ENCODE measurements around the gene TMCO5A. TPM values are rescaled to one million over a fixed set of nuclear protein-coding genes. Genes with fewer than 3 reads are reported as not detected.
A peak's percentile ranks its signal among the peaks of the same experiment; 100 is the strongest.
"Not testable (repeated sequence)": the region's sequence is repeated elsewhere in the genome, so short reads cannot be mapped to it uniquely, and the experiment has no call there.

TMCO5A gene
- total and polyA plus RNA-seq, 4 donors, result not detected

DNA sequence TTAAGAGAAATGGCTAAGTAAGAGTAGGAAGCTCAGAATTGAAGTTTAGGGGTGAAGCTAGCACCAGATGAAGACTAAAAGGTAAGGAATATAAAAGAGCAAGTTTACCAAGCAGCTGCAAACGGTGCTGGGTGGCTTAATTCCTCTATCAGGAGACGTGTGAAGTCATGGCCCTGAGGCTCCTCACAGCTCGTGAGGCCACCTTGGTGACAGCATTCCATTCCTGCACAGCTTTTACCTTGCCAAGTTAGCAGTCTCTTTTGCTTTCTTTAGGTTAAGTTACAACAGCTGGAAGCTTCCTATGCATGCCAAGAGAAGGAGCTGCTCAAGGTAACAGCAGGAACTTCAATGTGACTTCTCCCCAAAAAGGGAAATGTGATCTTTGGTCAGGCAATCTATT lies 6.4 kb downstream of the TMCO5A start:
- H3K4me3 ChIP-seq (ENCODE audit: low read length in 2 of 2), result no peak overlapping the region
- H3K4me1 ChIP-seq (ENCODE audit: control insufficient read depth in 1 of 2, insufficient read depth in 2 of 2, low read length in 2 of 2), result no peaks in the 10 kb centered on the region
- no peaks in the 10 kb centered on the region for H3K9me3 ChIP-seq (ENCODE audit: control insufficient read depth, low read length)
- no peaks in the 10 kb centered on the region for H3K36me3 ChIP-seq (ENCODE audit: control insufficient read depth in 1 of 2, insufficient read depth in 2 of 2, low read length in 1 of 2)
- WGBS, 2 donors, result 15 to 16% methylated on average over 3 of the region's 3 CpGs
- H3K27me3 ChIP-seq (ENCODE audit: control insufficient read depth in 1 of 2, insufficient read depth in 2 of 2, low read length in 1 of 2), result no peaks in the 10 kb centered on the region
- DNase-seq (no peak), ATAC-seq (ENCODE audit: low FRiP score) (no peak)
- intact Hi-C loops (cut with DNase I), result no loop called here
- no peak overlapping the region for H3K27ac ChIP-seq (ENCODE audit: low read depth in 1 of 2, low read length in 2 of 2)

DNA sequence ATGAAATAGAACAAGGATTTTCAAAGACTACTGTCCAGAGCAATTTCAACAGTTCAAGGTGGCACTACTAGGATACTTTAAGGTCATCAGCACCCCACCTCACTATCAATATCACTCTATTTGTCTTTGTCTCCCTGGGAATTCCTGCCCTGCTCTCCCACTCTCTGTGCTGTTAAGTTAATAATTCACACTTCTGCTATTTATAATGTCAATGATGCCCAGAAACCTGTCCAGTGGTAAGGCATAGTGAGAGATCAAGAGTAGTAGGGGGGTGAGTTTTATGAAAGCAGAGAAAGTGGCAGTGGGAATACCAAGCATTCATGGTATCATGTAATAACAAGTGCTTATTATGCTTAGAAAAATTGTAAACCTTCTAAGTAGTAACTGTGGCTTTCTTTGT lies 7.3 kb downstream of the TMCO5A start:
- Histone ChIP-seq H3K9me3 (ENCODE audit: control insufficient read depth, low read length) (no peaks in the 10 kb centered on the region), H3K27ac (ENCODE audit: low read depth in 1 of 2, low read length in 2 of 2) (no peak overlapping the region), H3K36me3 (ENCODE audit: control insufficient read depth in 1 of 2, insufficient read depth in 2 of 2, low read length in 1 of 2) (no peaks in the 10 kb centered on the region), H3K4me1 (ENCODE audit: control insufficient read depth in 1 of 2, insufficient read depth in 2 of 2, low read length in 2 of 2) (no peaks in the 10 kb centered on the region), H3K4me3 (ENCODE audit: low read length in 2 of 2) (no peak overlapping the region), H3K27me3 (ENCODE audit: control insufficient read depth in 1 of 2, insufficient read depth in 2 of 2, low read length in 1 of 2) (no peaks in the 10 kb centered on the region)
- ATAC-seq (ENCODE audit: low FRiP score), result no peak
- intact Hi-C loops (cut with DNase I), result no loop called here
- DNase-seq, result no peak

DNA sequence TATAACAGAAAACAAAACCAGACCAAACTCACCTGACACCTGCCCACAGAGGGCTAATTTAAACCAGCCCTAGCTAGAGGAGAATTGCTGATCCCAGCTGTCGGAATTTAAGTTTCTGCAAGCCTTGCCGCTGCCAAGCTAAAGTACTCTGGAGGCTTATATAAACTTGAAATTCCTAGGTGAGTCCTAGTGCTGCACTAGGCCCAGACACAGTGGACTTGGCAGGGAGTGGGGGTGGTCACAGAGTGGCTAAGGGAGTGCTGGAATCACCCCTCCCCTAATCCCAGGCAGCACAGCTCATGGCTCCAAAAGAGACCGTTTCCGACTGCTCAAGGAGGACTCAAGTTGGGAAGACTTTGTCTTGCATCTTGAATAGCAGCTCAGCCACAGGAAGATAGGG lies 17.6 kb downstream of the TMCO5A start:
- intact Hi-C loops (cut with DNase I), result no loop called here
- WGBS, 2 donors, result 72 to 78% methylated on average over 4 of the region's 4 CpGs
- no peak for ATAC-seq (ENCODE audit: low FRiP score)

DNA sequence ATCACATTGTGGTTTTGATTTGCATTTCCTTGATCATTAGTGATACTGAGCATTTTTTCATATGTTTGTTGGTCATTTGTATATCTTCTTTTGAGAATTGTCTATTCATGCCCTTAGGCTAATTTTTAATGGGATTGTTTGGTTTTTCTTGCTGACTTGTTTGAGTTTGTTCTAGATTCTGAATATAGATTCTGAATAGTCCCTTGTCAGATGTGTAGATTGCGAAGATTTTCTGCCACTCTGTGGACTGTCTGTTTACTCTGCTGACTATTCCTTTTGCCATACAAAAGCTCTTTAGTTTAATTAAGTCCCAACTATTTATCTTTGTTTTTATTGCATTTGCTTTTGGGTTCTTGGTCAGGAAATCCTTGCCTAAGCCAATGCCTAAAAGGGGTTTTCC lies 26.3 kb downstream of the TMCO5A start:
- WGBS, 2 donors, result 78 to 88% methylated on average over 1 of the region's 1 CpG
- H3K4me3 ChIP-seq (ENCODE audit: low read length in 2 of 2); H3K4me1 ChIP-seq (ENCODE audit: control insufficient read depth in 1 of 2, insufficient read depth in 2 of 2, low read length in 2 of 2); H3K36me3 ChIP-seq (ENCODE audit: control insufficient read depth in 1 of 2, insufficient read depth in 2 of 2, low read length in 1 of 2); H3K27me3 ChIP-seq (ENCODE audit: control insufficient read depth in 1 of 2, insufficient read depth in 2 of 2, low read length in 1 of 2); H3K9me3 ChIP-seq (ENCODE audit: control insufficient read depth, low read length); ATAC-seq (ENCODE audit: low FRiP score); DNase-seq; H3K27ac ChIP-seq (ENCODE audit: low read depth in 1 of 2, low read length in 2 of 2); intact Hi-C loops (cut with DNase I): not testable (repeated sequence)

More for the DNA sequence above, 17.6 kb downstream of the TMCO5A start:
- no peak overlapping the region for H3K27ac ChIP-seq (ENCODE audit: low read depth in 1 of 2, low read length in 2 of 2)
- H3K4me1 ChIP-seq (ENCODE audit: control insufficient read depth in 1 of 2, insufficient read depth in 2 of 2, low read length in 2 of 2), result no peaks in the 10 kb centered on the region
- H3K27me3 ChIP-seq (ENCODE audit: control insufficient read depth in 1 of 2, insufficient read depth in 2 of 2, low read length in 1 of 2), result no peaks in the 10 kb centered on the region
- no peaks in the 10 kb centered on the region for H3K9me3 ChIP-seq (ENCODE audit: control insufficient read depth, low read length)
- H3K4me3 ChIP-seq (ENCODE audit: low read length in 2 of 2), result no peak overlapping the region
- H3K36me3 ChIP-seq (ENCODE audit: control insufficient read depth in 1 of 2, insufficient read depth in 2 of 2, low read length in 1 of 2), result no peaks in the 10 kb centered on the region
- no peak for DNase-seq

DNA sequence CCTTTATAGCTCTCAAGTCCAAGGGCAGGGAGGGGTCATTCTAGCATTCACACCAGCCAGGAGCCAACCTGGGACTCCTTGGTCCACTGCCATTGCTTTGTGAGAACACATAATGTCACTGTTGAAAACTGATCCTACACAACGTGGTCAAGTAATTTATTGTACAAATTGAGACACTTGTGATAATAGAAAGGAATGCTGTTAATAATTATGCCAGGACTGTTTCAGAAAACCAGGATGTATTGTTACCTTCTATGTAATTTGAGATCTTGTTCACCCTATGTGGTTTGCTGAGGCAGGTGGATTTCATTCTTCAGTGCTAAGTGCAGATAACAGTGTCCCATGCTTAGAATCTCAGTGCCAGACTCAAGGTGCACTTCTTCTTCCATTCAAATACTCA lies 33.3 kb downstream of the TMCO5A start:
- Histone ChIP-seq H3K4me3 (ENCODE audit: low read length in 2 of 2) (no peak overlapping the region), H3K27me3 (ENCODE audit: control insufficient read depth in 1 of 2, insufficient read depth in 2 of 2, low read length in 1 of 2) (no peaks in the 10 kb centered on the region), H3K4me1 (ENCODE audit: control insufficient read depth in 1 of 2, insufficient read depth in 2 of 2, low read length in 2 of 2) (no peaks in the 10 kb centered on the region), H3K9me3 (ENCODE audit: control insufficient read depth, low read length) (no peaks in the 10 kb centered on the region), H3K27ac (ENCODE audit: low read depth in 1 of 2, low read length in 2 of 2) (no peak overlapping the region), H3K36me3 (ENCODE audit: control insufficient read depth in 1 of 2, insufficient read depth in 2 of 2, low read length in 1 of 2) (no peaks in the 10 kb centered on the region)
- DNase-seq (no peak), ATAC-seq (ENCODE audit: low FRiP score) (no peak)
- intact Hi-C loops (cut with DNase I), result no loop called here
- WGBS, 2 donors, result 24 to 32% methylated on average over 1 of the region's 1 CpG

DNA sequence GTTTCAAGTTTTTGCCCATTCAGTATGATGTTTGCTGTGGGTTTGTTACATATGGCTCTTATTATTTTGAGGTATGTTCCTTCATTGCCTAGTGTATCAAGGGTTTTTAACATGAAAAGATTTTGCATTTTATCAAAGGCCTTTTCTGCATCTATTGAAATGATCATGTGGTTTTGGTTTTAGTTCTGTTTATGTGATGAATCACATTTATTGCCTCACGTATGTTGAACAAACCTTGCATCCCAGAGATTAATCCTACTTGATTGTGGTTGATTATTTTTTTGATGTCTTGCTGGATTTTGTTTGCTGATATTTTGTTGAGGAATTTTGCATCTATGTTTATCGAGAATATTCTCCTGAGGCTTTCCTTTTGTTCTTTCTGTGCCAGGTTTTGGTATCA lies 39.4 kb downstream of the TMCO5A start:
- DNase-seq (no peak), ATAC-seq (ENCODE audit: low FRiP score) (no peak)
- no peaks in the 10 kb centered on the region for H3K4me1 ChIP-seq (ENCODE audit: control insufficient read depth in 1 of 2, insufficient read depth in 2 of 2, low read length in 2 of 2)
- no peak overlapping the region for H3K4me3 ChIP-seq (ENCODE audit: low read length in 2 of 2)
- no peak overlapping the region for H3K27ac ChIP-seq (ENCODE audit: low read depth in 1 of 2, low read length in 2 of 2)
- no peaks in the 10 kb centered on the region for H3K9me3 ChIP-seq (ENCODE audit: control insufficient read depth, low read length)
- intact Hi-C loops (cut with DNase I), result no loop called here
- H3K36me3 ChIP-seq (ENCODE audit: control insufficient read depth in 1 of 2, insufficient read depth in 2 of 2, low read length in 1 of 2), result no peaks in the 10 kb centered on the region
- no peaks in the 10 kb centered on the region for H3K27me3 ChIP-seq (ENCODE audit: control insufficient read depth in 1 of 2, insufficient read depth in 2 of 2, low read length in 1 of 2)
- WGBS, 2 donors, result 79% methylated on average over 2 of the region's 2 CpGs

DNA sequence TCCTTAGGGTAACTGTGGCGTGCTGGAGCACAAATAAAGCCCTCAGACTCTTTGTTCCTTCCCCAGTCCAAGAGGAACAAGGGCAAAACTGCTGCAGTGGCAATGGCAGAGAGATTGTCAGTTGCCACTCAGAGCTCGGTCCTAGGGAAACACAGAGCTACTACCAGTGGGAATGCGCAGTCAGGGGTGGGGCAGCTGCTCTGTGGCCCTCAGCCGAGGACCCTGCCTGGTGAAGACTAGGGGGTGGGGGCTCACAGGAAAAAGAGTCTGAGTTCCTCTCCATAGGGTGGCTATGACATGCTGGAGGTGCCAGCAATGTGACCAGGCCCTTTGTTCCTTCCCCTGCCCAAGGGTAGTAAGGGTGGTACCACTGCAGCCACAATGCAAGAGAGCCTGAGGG lies 43.8 kb downstream of the TMCO5A start:
- DNase-seq, result no peak
- intact Hi-C loops (cut with DNase I), result no loop called here

DNA sequence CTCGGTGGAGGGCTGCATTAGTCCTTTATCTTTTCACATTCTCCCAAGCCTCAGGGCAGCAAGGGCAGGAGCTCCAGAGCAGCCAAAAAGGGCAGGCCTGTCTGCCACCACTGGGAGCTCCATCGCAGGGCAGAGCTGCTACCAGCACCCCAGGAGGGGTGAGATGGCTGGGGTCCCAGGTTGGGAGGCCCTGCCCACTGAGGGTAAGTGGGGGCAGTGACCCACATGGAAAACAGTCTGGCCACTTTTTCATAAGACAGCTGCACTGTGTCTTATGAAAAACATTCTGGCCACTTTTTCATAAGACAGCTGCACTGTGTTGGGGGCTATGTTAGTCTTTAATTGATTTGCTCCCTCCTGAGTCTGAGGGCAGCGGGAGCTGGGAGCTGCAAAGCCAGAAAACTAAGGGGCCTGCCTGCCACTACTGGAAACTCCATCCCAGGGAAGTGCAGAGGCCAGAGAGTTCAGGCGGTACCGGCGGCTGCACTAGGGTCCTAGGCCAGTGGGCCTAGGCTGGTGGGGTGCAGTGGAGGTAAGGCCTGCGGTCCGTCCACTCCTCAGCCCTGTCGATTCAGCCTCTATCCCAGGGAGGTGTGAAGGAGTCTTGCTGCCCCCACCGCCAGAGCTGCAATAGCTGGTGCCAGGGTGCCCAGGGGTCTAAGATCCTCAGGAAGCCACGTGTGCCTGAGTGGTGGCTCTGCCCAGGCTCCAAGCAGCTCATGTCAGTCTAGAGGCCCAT lies 45.4 kb downstream of the TMCO5A start:
- Histone ChIP-seq H3K4me3 (ENCODE audit: low read length in 2 of 2) (no peak overlapping the region), H3K36me3 (ENCODE audit: control insufficient read depth in 1 of 2, insufficient read depth in 2 of 2, low read length in 1 of 2) (no peaks in the 10 kb centered on the region), H3K9me3 (ENCODE audit: control insufficient read depth, low read length) (no peaks in the 10 kb centered on the region), H3K4me1 (ENCODE audit: control insufficient read depth in 1 of 2, insufficient read depth in 2 of 2, low read length in 2 of 2) (no peaks in the 10 kb centered on the region), H3K27me3 (ENCODE audit: control insufficient read depth in 1 of 2, insufficient read depth in 2 of 2, low read length in 1 of 2) (no peaks in the 10 kb centered on the region), H3K27ac (ENCODE audit: low read depth in 1 of 2, low read length in 2 of 2) (no peak overlapping the region)
- WGBS, 2 donors, result 81 to 82% methylated on average over 11 of the region's 11 CpGs
- ATAC-seq (ENCODE audit: low FRiP score) (peak; percentile 34), DNase-seq (peak in 1 of 2 donors; percentile 62)
- intact Hi-C loops (cut with DNase I), result no loop called here

More for the DNA sequence above, 43.8 kb downstream of the TMCO5A start:
- ATAC-seq (ENCODE audit: low FRiP score), result peak; percentile 29
- H3K36me3 ChIP-seq (ENCODE audit: control insufficient read depth in 1 of 2, insufficient read depth in 2 of 2, low read length in 1 of 2), result no peaks in the 10 kb centered on the region
- H3K9me3 ChIP-seq (ENCODE audit: control insufficient read depth, low read length), result no peaks in the 10 kb centered on the region
- no peaks in the 10 kb centered on the region for H3K4me1 ChIP-seq (ENCODE audit: control insufficient read depth in 1 of 2, insufficient read depth in 2 of 2, low read length in 2 of 2)
- no peak overlapping the region for H3K27ac ChIP-seq (ENCODE audit: low read depth in 1 of 2, low read length in 2 of 2)
- WGBS, 2 donors, result 94% methylated on average over 4 of the region's 4 CpGs
- no peaks in the 10 kb centered on the region for H3K27me3 ChIP-seq (ENCODE audit: control insufficient read depth in 1 of 2, insufficient read depth in 2 of 2, low read length in 1 of 2)
- H3K4me3 ChIP-seq (ENCODE audit: low read length in 2 of 2), result no peak overlapping the region

DNA sequence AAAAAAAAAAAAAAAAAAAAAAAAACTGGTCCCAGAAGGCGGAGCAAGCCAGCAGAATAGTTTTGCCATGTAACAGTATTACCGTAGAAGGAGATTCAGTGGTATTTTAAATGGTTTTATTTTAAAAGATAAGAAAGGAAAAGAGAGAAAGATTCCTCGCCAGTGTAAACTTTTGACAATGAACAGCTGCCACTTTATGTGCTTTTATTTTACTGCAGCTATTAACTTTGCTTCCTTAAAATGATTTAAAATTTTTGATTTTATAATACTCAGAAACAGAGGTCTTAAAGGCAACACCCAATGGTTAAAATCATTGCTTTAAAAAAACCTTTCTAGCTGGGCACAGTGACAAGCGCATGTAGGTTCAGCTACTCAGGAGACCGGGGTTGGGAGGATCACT lies 46.8 kb downstream of the TMCO5A start:
- Histone ChIP-seq H3K36me3 (ENCODE audit: control insufficient read depth in 1 of 2, insufficient read depth in 2 of 2, low read length in 1 of 2) (no peaks in the 10 kb centered on the region), H3K4me1 (ENCODE audit: control insufficient read depth in 1 of 2, insufficient read depth in 2 of 2, low read length in 2 of 2) (no peaks in the 10 kb centered on the region), H3K27me3 (ENCODE audit: control insufficient read depth in 1 of 2, insufficient read depth in 2 of 2, low read length in 1 of 2) (no peaks in the 10 kb centered on the region), H3K27ac (ENCODE audit: low read depth in 1 of 2, low read length in 2 of 2) (no peak overlapping the region), H3K9me3 (ENCODE audit: control insufficient read depth, low read length) (no peaks in the 10 kb centered on the region), H3K4me3 (ENCODE audit: low read length in 2 of 2) (no peak overlapping the region)
- intact Hi-C loops (cut with DNase I), result no loop called here
- DNase-seq (no peak), ATAC-seq (ENCODE audit: low FRiP score) (no peak)
- WGBS, 2 donors, result 12% methylated on average over 5 of the region's 5 CpGs
